Measurements from ENCODE around the gene CRISP2. TPM values are rescaled to one million over a fixed set of nuclear protein-coding genes. Genes with fewer than 3 reads are reported as not detected.
"Not testable (repeated sequence)": the region's sequence is repeated elsewhere in the genome, so short reads cannot be mapped to it uniquely, and the experiment has no call there.

CRISP2 gene
- total RNA-seq, 4 donors from 2014 or later: not detected

- no peak for DNase-seq (ENCODE audit: extremely low spot score)
- Histone ChIP-seq H3K27ac (replicated peaks in 1 of 4) (no peak overlapping the region), H3K4me1 (no peaks in the 10 kb centered on the region), H3K9me3 (no peaks in the 10 kb centered on the region), H3K36me3 (no peaks in the 10 kb centered on the region), H3K4me3 (no peak overlapping the region), H3K27me3 (no peaks in the 10 kb centered on the region)
- 77% methylated on average over 2 of the region's 2 CpGs for WGBS
- TF ChIP-seq CTCF (IDR thresholded peaks at IDR 0.05) (no peak), POLR2AphosphoS5 (IDR thresholded peaks at IDR 0.05) (no peak), POLR2A (IDR thresholded peaks at IDR 0.05; ENCODE audit: low read depth) (no peak), EP300 (IDR thresholded peaks at IDR 0.05) (no peak)
- intact Hi-C loops (cut with DNase I): no loop called here
Observed at GRCh38 chr6:49733680-49734079, 20.3 kb upstream of the CRISP2 start.

- H3K9me3 ChIP-seq: no peaks in the 10 kb centered on the region
- H3K4me1 ChIP-seq: no peaks in the 10 kb centered on the region
- intact Hi-C loops (cut with DNase I): no loop called here
- H3K27ac ChIP-seq (replicated peaks in 1 of 4): no peak overlapping the region
- no peaks in the 10 kb centered on the region for H3K27me3 ChIP-seq
- WGBS: 81% methylated on average over 3 of the region's 3 CpGs
- H3K36me3 ChIP-seq: no peaks in the 10 kb centered on the region
- DNase-seq (ENCODE audit: extremely low spot score): no peak
- no peak overlapping the region for H3K4me3 ChIP-seq
- TF ChIP-seq CTCF (IDR thresholded peaks at IDR 0.05) (no peak), POLR2A (IDR thresholded peaks at IDR 0.05; ENCODE audit: low read depth) (no peak), POLR2AphosphoS5 (IDR thresholded peaks at IDR 0.05) (no peak), EP300 (IDR thresholded peaks at IDR 0.05) (no peak)
Observed at GRCh38 chr6:49732781-49733180, 19.4 kb upstream of the CRISP2 start.

GRCh38 chr6:49730251-49730650 lies 16.9 kb upstream of the CRISP2 start:
- intact Hi-C loops (cut with DNase I): no loop called here
- Histone ChIP-seq H3K4me3 (no peak overlapping the region), H3K27ac (replicated peaks in 1 of 4) (no peak overlapping the region), H3K36me3 (no peaks in the 10 kb centered on the region), H3K4me1 (no peaks in the 10 kb centered on the region), H3K27me3 (no peaks in the 10 kb centered on the region), H3K9me3 (no peaks in the 10 kb centered on the region)
- DNase-seq (ENCODE audit: extremely low spot score): no peak
- no peak for TF ChIP-seq CTCF (IDR thresholded peaks at IDR 0.05)
- no peak for TF ChIP-seq POLR2A (IDR thresholded peaks at IDR 0.05; ENCODE audit: low read depth)
- no peak for TF ChIP-seq POLR2AphosphoS5 (IDR thresholded peaks at IDR 0.05)
- TF ChIP-seq EP300 (IDR thresholded peaks at IDR 0.05): no peak

- WGBS: 82% methylated on average over 4 of the region's 4 CpGs
- H3K4me1 ChIP-seq; H3K27ac ChIP-seq (replicated peaks in 1 of 4); H3K4me3 ChIP-seq; H3K36me3 ChIP-seq; H3K27me3 ChIP-seq; intact Hi-C loops (cut with DNase I); H3K9me3 ChIP-seq; DNase-seq (ENCODE audit: extremely low spot score): not testable (repeated sequence)
Observed at GRCh38 chr6:49723917-49724316, 10.6 kb upstream of the CRISP2 start.

- WGBS: 71% methylated on average over 2 of the region's 2 CpGs
Observed at GRCh38 chr6:49721297-49721696, 8.0 kb upstream of the CRISP2 start.

More at GRCh38 chr6:49721297-49721696, 8.0 kb upstream of the CRISP2 start:
- DNase-seq (ENCODE audit: extremely low spot score): no peak
- TF ChIP-seq CTCF (IDR thresholded peaks at IDR 0.05) (no peak), POLR2A (IDR thresholded peaks at IDR 0.05; ENCODE audit: low read depth) (no peak), EP300 (IDR thresholded peaks at IDR 0.05) (no peak), POLR2AphosphoS5 (IDR thresholded peaks at IDR 0.05) (no peak)
- intact Hi-C loops (cut with DNase I): no loop called here
- Histone ChIP-seq H3K9me3 (no peaks in the 10 kb centered on the region), H3K36me3 (no peaks in the 10 kb centered on the region), H3K4me1 (no peaks in the 10 kb centered on the region), H3K27ac (replicated peaks in 1 of 4) (no peak overlapping the region), H3K27me3 (no peaks in the 10 kb centered on the region), H3K4me3 (no peak overlapping the region)
